Smooth muscle cell (in vitro differentiated cells): ENCODE measurements around the gene CPA5. TPM values are rescaled to one million over a fixed set of nuclear protein-coding genes. Genes with fewer than 3 reads are reported as not detected.

Experiments
- DNase-seq: peaks from one replicate; lab custom pipeline; 2025; ENCODE audit not compliant: unreplicated experiment; lab: John Stamatoyannopoulos, UW
- H2AFZ ChIP-seq: fragments of 200-600 bp; sonication (generic); 2 replicates; pipeline ENCODE4 v1.6.0; 2016; ENCODE audit warnings: antibody characterized with exemption, low read depth, mild to moderate bottlenecking
- H3F3A ChIP-seq: fragments of 200-600 bp; sonication (generic); 2 replicates; pipeline ENCODE4 v1.6.0; 2017; ENCODE audit warnings: antibody characterized with exemption, low read depth
- H3K27ac ChIP-seq: fragments of 200-600 bp; sonication (generic); 2 replicates; pipeline ENCODE4 v1.5.1; 2016; ENCODE audit warnings: low read depth, mild to moderate bottlenecking
- H3K27me3 ChIP-seq: fragments of 200-600 bp; sonication (generic); 2 replicates; pipeline ENCODE4 v1.6.1; 2016; ENCODE audit warnings: low read depth, mild to moderate bottlenecking
- H3K36me3 ChIP-seq: fragments of 200-600 bp; sonication (generic); 2 replicates; pipeline ENCODE4 v1.5.1; 2016; ENCODE audit warnings: low read depth
- H3K4me1 ChIP-seq: fragments of 200-600 bp; sonication (generic); 2 replicates; pipeline ENCODE4 v1.5.1; 2016; ENCODE audit warnings: low read depth
- H3K4me2 ChIP-seq: fragments of 200-600 bp; sonication (generic); 2 replicates; pipeline ENCODE4 v1.6.0; 2016; ENCODE audit warnings: mild to moderate bottlenecking
- H3K4me3 ChIP-seq: fragments of 200-600 bp; sonication (generic); 2 replicates; pipeline ENCODE4 v1.5.1; 2016; ENCODE audit warnings: mild to moderate bottlenecking
- H3K79me2 ChIP-seq: fragments of 200-600 bp; sonication (generic); 2 replicates; pipeline ENCODE4 v1.6.0; 2016; ENCODE audit warnings: low read depth, mild to moderate bottlenecking
- H3K9ac ChIP-seq: fragments of 200-600 bp; sonication (generic); 2 replicates; pipeline ENCODE4 v1.6.0; 2016; ENCODE audit warnings: low read depth
- H3K9me3 ChIP-seq: fragments of 200-600 bp; sonication (generic); replicated peaks from 2 replicates; pipeline ENCODE4 v1.5.1; 2016; ENCODE audit warnings: low read depth
- H4K20me1 ChIP-seq: fragments of 200-600 bp; sonication (generic); 2 replicates; pipeline ENCODE4 v1.6.0; 2016; ENCODE audit warnings: low read depth
- WGBS: methylation state at CpG from one replicate; pipeline ENCODE4 v1.1.7; 2016; ENCODE audit warnings: low lambda C conversion rate; 5-methylcytosine and 5-hydroxymethylcytosine counted together
- polyA plus RNA-seq: library from polyadenylated mRNA; unstranded; fragments of >200 nt; fragmentation: Nextera tagmentation; extraction: Ambion mirVana; gene quantifications from 2 replicates; pipeline ENCODE4 v1.2.1, GENCODE V29; 2016
- total RNA-seq: library from RNA; depleted of rRNA; stranded (reverse); fragments of >200 nt; gene quantifications from 2 replicates; pipeline ENCODE4 v1.2.3, GENCODE V29; 2014
- TF ChIP-seq, protein P1 (sequence below): fragments of 200-600 bp; sonication (generic); IDR thresholded peaks from 2 replicates; pipeline ENCODE4 v1.5.1; 2017; ENCODE audit warnings: borderline replicate concordance, mild to moderate bottlenecking, antibody characterized with exemption; ENCODE audit not compliant: insufficient read depth, poor library complexity, severe bottlenecking

Gene CPA5
- total and polyA plus RNA-seq, 2 experiments from 2014 or later = not detected

DNA sequence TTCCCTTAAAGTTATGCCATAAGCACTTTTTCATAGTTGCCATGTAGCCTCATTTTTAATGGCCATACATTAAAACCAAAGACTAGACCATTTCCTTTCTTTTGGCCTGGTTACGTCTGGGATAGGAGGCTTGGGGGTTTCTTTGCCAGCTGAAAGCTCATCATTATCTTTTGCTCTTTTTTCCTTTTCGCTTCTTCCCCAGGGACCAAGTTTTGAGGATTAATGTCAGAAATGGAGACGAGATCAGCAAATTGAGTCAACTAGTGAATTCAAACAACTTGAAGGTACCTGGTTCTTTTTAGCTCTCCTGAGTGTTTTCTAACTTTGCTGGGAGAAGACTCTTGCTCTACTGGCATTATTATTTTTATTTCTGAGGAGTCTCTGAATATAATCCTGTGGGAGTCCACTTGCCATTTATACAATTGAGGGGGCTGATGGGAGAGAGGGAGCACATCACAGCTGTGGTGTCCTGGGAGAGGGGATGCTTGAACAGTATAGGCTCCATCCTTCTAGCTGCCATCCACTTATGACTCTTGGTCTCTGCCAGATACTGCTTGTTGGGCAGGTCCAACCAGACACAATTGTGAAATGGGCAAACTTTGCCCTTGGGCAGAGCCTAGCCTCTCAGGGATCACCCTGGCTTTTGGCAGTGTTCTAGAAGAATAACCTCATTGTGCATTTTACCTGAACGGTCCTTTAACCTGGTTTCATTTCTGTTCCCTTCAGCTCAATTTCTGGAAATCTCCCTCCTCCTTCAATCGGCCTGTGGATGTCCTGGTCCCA is 45.9 kb upstream of the CPA5 start:
- 69% methylated on average over 5 of the region's 5 CpGs for WGBS
- H3K79me2 ChIP-seq = no peaks in the 10 kb centered on the region
- no peaks in the 10 kb centered on the region for H3F3A ChIP-seq
- H3K4me1 ChIP-seq = no peaks in the 10 kb centered on the region
- no peaks in the 10 kb centered on the region for H4K20me1 ChIP-seq
- H3K36me3 ChIP-seq = no peaks in the 10 kb centered on the region
- H3K27me3 ChIP-seq = no peaks in the 10 kb centered on the region
- TF ChIP-seq, protein P1, sequence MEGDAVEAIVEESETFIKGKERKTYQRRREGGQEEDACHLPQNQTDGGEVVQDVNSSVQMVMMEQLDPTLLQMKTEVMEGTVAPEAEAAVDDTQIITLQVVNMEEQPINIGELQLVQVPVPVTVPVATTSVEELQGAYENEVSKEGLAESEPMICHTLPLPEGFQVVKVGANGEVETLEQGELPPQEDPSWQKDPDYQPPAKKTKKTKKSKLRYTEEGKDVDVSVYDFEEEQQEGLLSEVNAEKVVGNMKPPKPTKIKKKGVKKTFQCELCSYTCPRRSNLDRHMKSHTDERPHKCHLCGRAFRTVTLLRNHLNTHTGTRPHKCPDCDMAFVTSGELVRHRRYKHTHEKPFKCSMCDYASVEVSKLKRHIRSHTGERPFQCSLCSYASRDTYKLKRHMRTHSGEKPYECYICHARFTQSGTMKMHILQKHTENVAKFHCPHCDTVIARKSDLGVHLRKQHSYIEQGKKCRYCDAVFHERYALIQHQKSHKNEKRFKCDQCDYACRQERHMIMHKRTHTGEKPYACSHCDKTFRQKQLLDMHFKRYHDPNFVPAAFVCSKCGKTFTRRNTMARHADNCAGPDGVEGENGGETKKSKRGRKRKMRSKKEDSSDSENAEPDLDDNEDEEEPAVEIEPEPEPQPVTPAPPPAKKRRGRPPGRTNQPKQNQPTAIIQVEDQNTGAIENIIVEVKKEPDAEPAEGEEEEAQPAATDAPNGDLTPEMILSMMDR = no peak
- H3K9ac ChIP-seq = no peak overlapping the region
- no peak for DNase-seq
- H2AFZ ChIP-seq = peak overlapping the region; percentile 27
- H3K4me2 ChIP-seq = no peak overlapping the region
- H3K9me3 ChIP-seq = no peaks in the 10 kb centered on the region
- H3K4me3 ChIP-seq = no peak overlapping the region
- peak overlapping the region; percentile 31 for H3K27ac ChIP-seq

DNA sequence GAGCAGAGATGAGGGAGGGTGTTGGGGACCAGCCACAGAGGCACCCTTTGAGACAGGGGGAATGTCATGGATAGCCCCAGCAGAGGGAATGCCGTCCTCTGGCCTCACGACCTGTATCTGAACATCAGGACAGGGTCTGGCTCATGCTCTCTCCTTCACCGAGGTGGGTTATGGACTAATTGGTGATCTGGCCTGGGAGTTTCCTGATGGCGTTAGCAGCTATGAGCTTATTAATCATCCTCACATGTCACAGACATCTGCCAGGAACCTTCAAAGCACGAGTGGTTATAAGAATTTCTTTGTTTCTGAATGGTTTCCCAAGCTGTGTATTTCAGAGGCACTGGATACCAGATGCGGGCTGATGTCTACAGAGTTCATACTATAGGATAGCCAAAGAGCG is 44.8 kb upstream of the CPA5 start:
- Histone ChIP-seq H2AFZ (no peak overlapping the region), H4K20me1 (no peaks in the 10 kb centered on the region)
- WGBS = 73% methylated on average over 7 of the region's 7 CpGs

DNA sequence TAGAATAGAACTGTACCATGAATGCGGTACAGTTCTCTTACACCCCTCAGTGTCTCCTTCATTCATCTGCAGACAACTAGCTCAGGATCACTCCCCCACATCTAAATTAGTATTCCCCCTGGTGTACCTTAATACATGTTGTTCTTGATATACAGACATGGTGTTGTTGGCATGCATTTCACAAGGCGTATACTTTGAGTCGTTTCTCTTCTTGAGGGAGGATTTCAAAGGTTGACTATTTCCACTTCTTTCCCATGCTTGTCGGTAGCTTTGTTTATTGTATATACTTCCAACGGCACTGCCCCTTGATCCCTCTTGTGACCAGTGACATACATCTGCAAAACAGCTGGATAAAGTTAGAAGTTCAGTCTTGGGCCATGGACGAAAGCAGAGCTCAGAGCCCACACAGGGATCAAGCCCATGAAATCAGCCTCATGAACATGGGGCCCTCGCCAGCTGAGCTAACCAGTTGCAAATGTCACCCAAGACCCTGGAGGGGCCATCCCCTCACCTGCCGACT is 43.1 kb upstream of the CPA5 start:
- H3K79me2 ChIP-seq = no peaks in the 10 kb centered on the region
- no peak overlapping the region for H3K27ac ChIP-seq
- H3K27me3 ChIP-seq = no peaks in the 10 kb centered on the region
- DNase-seq = no peak
- no peaks in the 10 kb centered on the region for H3K36me3 ChIP-seq
- no peaks in the 10 kb centered on the region for H3K9me3 ChIP-seq
- WGBS = 66% methylated on average over 8 of the region's 8 CpGs
- TF ChIP-seq, protein P1 = no peak
- H3K9ac ChIP-seq = no peak overlapping the region
- H3K4me1 ChIP-seq = no peaks in the 10 kb centered on the region
- no peak overlapping the region for H3K4me3 ChIP-seq
- no peaks in the 10 kb centered on the region for H4K20me1 ChIP-seq
- H3F3A ChIP-seq = no peaks in the 10 kb centered on the region
- no peak overlapping the region for H3K4me2 ChIP-seq
- H2AFZ ChIP-seq = no peak overlapping the region

More for the DNA sequence above, 44.8 kb upstream of the CPA5 start:
- Histone ChIP-seq H3K79me2 (no peaks in the 10 kb centered on the region), H3K4me1 (no peaks in the 10 kb centered on the region), H3K9ac (no peak overlapping the region), H3K27ac (no peak overlapping the region), H3K27me3 (no peaks in the 10 kb centered on the region), H3K36me3 (no peaks in the 10 kb centered on the region), H3K9me3 (no peaks in the 10 kb centered on the region), H3K4me2 (no peak overlapping the region), H3K4me3 (no peak overlapping the region), H3F3A (no peaks in the 10 kb centered on the region)
- DNase-seq = no peak
- TF ChIP-seq, protein P1 = no peak

DNA sequence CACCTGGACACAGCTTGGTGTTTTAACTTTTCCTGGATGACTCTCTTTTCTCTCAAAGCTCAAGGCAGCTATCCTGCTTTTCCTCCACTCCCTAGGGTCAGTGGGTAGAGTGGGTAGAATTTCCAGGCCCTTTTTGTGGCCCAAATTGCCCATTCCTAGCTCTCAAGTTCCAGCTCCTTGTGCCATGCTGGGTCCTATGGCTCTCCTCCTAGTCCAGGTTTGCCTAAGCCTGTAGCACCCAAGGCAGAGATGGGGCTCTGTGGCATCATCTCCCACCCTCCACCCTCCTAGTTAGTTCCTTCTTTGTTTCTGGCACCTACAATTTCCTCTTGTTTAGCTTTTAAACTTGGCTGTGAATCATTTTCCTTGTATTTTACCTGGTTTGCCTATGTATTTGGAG is 42.0 kb upstream of the CPA5 start:
- H3K9me3 ChIP-seq = no peaks in the 10 kb centered on the region
- H2AFZ ChIP-seq = no peak overlapping the region
- H3F3A ChIP-seq = no peaks in the 10 kb centered on the region
- no peak overlapping the region for H3K4me3 ChIP-seq
- no peaks in the 10 kb centered on the region for H3K27me3 ChIP-seq
- no peaks in the 10 kb centered on the region for H4K20me1 ChIP-seq
- TF ChIP-seq, protein P1 = no peak
- H3K9ac ChIP-seq = no peak overlapping the region
- no peak overlapping the region for H3K27ac ChIP-seq
- no peaks in the 10 kb centered on the region for H3K79me2 ChIP-seq
- no peak for DNase-seq
- H3K4me1 ChIP-seq = no peaks in the 10 kb centered on the region
- no peaks in the 10 kb centered on the region for H3K36me3 ChIP-seq
- H3K4me2 ChIP-seq = no peak overlapping the region
